B cell (primary cell): ENCODE data around the gene HEXIM2. TPM values are rescaled to one million over a fixed set of nuclear protein-coding genes. Genes with fewer than 3 reads are reported as not detected.

ENCODE experiments used
- ATAC-seq: fragments of 200-7000 bp; cut with Tn5 transposase; one replicate; pipeline ENCODE4 v1.10.0; 2021; ENCODE audit warnings: low read depth, mild to moderate bottlenecking, moderate number of reproducible peaks, moderate library complexity
- CTCF ChIA-PET: fragments of 350-600 bp; sonication (Branson Sonifier 250); formaldehyde crosslinking; loops from one replicate; lab custom pipeline; 2021; ENCODE audit warnings: antibody characterized with exemption, inconsistent platforms; lab: Charles Lee
- POLR2A ChIA-PET: fragments of 350-600 bp; sonication (Branson Sonifier 250); formaldehyde crosslinking; loops from one replicate; lab custom pipeline; 2021; ENCODE audit warnings: antibody characterized with exemption; lab: Charles Lee
- DNase-seq: peaks from one replicate; pipeline ENCODE4 v3.0.0; 2013
- H2AFZ ChIP-seq: 2 replicates; pipeline ENCODE4 v1.6.1; 2012; ENCODE audit warnings: mild to moderate bottlenecking, low read depth, low read length; ENCODE audit not compliant: insufficient read depth, poor library complexity, severe bottlenecking
- H3K27ac ChIP-seq, 2 donors: 1 replicate in 1 of 2; 2 replicates in 1 of 2; pipeline ENCODE4 v1.5.1; 2012 to 2013; ENCODE audit warnings: low read length in 2 of 2, mild to moderate bottlenecking in 2 of 2, moderate library complexity in 1 of 2
- H3K27me3 ChIP-seq, 4 experiments: fragments of 200-600 bp in 1 of 4; sonication (generic) in 1 of 4; replicated peaks in 1 of 4; 1 replicate in 2 of 4; 2 replicates in 2 of 4; pipeline versions ENCODE4 v1.6.1 to v1.7.0; 2013 to 2016; ENCODE audit warnings: low read length in 3 of 4, mild to moderate bottlenecking in 2 of 4, mixed read lengths in 1 of 4, moderate library complexity in 1 of 4; ENCODE audit not compliant: insufficient read depth in 4 of 4, control insufficient read depth in 3 of 4; ENCODE audit errors: control extremely low read depth in 1 of 4
- H3K36me3 ChIP-seq, 2 experiments: replicated peaks in 1 of 2; 1 replicate in 1 of 2; 2 replicates in 1 of 2; pipeline versions ENCODE4 v1.6.1 to v1.7.1; 2013; ENCODE audit warnings: low read length in 1 of 2; ENCODE audit not compliant: insufficient read depth in 2 of 2, control insufficient read depth in 1 of 2; ENCODE audit errors: control extremely low read depth in 1 of 2, extremely low read depth in 1 of 2
- H3K4me1 ChIP-seq, 2 donors: fragments of 200-600 bp in 1 of 2; sonication (generic) in 1 of 2; 1 replicate in 1 of 2; 2 replicates in 1 of 2; pipeline versions ENCODE4 v1.5.1 to v1.6.1; 2013 to 2017; ENCODE audit warnings: low read length in 2 of 2; ENCODE audit not compliant: control insufficient read depth in 2 of 2, insufficient read depth in 2 of 2
- H3K4me2 ChIP-seq: replicated peaks from 2 replicates; pipeline ENCODE3; 2012; ENCODE audit warnings: mild to moderate bottlenecking, low read depth, low read length; ENCODE audit not compliant: poor library complexity, severe bottlenecking
- H3K4me3 ChIP-seq, 5 experiments: fragments of 200-600 bp in 1 of 5; sonication (generic) in 1 of 5; 1 replicate in 3 of 5; 2 replicates in 2 of 5; pipeline versions ENCODE4 v1.5.1 to v1.7.0; 2011 to 2016; ENCODE audit warnings: low read length in 4 of 5, mild to moderate bottlenecking in 4 of 5, low read depth in 2 of 5, control low read depth in 1 of 5, moderate library complexity in 1 of 5; ENCODE audit not compliant: insufficient read depth in 1 of 5; ENCODE audit errors: control extremely low read depth in 1 of 5, extremely low read depth in 1 of 5
- H3K79me2 ChIP-seq: fragments of 200-600 bp; sonication (generic); one replicate; pipeline ENCODE4 v1.6.0; 2016; ENCODE audit warnings: low read length; ENCODE audit not compliant: control insufficient read depth, insufficient read depth
- H3K9ac ChIP-seq: fragments of 200-600 bp; sonication (generic); 2 replicates; pipeline ENCODE4 v1.6.1; 2017; ENCODE audit warnings: mild to moderate bottlenecking, low read length, moderate library complexity
- H3K9me3 ChIP-seq, 3 donors: one replicate each; pipeline versions ENCODE4 v1.6.1 to v1.7.1; 2013; ENCODE audit warnings: low read length in 2 of 3; ENCODE audit not compliant: control insufficient read depth in 2 of 3, insufficient read depth in 1 of 3; ENCODE audit errors: control extremely low read depth in 1 of 3
- H4K20me1 ChIP-seq: 2 replicates; pipeline ENCODE4 v1.6.0; 2012; ENCODE audit warnings: mild to moderate bottlenecking, low read length; ENCODE audit not compliant: insufficient read depth, control insufficient read depth, poor library complexity, severe bottlenecking
- H3K27ac Mint-ChIP-seq: one replicate; pipeline ENCODE4 v1.8.0; 2021; ENCODE audit warnings: mixed read lengths
- H3K27me3 Mint-ChIP-seq: one replicate; pipeline ENCODE4 v1.8.0; 2021; ENCODE audit warnings: mixed read lengths
- H3K4me1 Mint-ChIP-seq: one replicate; pipeline ENCODE4 v1.8.0; 2021; ENCODE audit warnings: mixed read lengths
- H3K4me3 Mint-ChIP-seq: one replicate; pipeline ENCODE4 v1.8.0; 2021; ENCODE audit warnings: mixed read lengths
- H3K9me3 Mint-ChIP-seq: one replicate; pipeline ENCODE4 v1.8.0; 2022; ENCODE audit warnings: mixed read lengths; ENCODE audit not compliant: insufficient read depth
- EZH2 ChIP-seq: IDR thresholded peaks from 2 replicates; pipeline ENCODE4 v1.6.1; 2012; ENCODE audit warnings: borderline replicate concordance, low read depth, mild to moderate bottlenecking, moderate library complexity, low read length; ENCODE audit not compliant: insufficient read depth, poor library complexity, severe bottlenecking
- WGBS: methylation state at CpG from one replicate; pipeline ENCODE4 v1.1.5; 2013; ENCODE audit warnings: missing lambda C conversion rate; ENCODE audit not compliant: insufficient coverage; 5-methylcytosine and 5-hydroxymethylcytosine counted together
- intact Hi-C: fragments of 100-400 bp; cut with micrococcal nuclease; formaldehyde crosslinking; loops from one replicate; pipeline ENCODE4 v1.10.0; 2022
- polyA plus RNA-seq: library from polyadenylated mRNA; depleted of rRNA; stranded (reverse); fragments of >200 nt; gene quantifications from 2 replicates; pipeline ENCODE4 v1.2.3, GENCODE V29; 2012
- total RNA-seq, 2 donors: library from RNA; stranded (reverse); fragments of 120-200 nt in 1 of 2; gene quantifications; 1 replicate in 1 of 2; 2 replicates in 1 of 2; pipeline versions ENCODE4 v1.2.3 to v1.2.4, GENCODE V29; 2013 to 2022
- TF ChIP-seq, protein P1 (sequence below): fragments of 200-600 bp; IDR thresholded peaks from one replicate; pipeline ENCODE4 v1.8.0; 2022; ENCODE audit warnings: antibody characterized with exemption, mild to moderate bottlenecking

Gene HEXIM2
- total and polyA plus RNA-seq, 2 donors (not counting 1 experiment from before 2014, with no cell fraction given), result 3.7 to 10.0 TPM

DNA sequence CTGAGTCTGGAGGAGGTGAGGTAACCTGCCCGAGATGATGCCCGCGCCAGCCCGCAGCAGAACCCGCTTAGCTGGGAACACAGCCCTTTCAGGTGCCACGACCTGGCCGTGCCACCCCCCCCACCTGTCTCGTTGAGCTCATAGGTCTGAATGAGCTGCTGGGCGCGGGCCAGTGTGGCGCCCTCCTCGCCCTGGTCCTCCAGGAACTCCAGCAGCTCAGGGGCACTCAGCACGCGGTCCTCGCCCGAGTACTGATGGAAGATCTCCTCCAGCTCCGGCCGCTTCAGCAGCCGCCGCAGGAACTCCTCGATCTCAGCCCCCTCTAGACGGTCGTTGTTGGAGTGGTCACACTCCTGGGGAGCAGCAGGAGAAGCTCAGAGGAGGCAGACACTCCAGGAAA, 43.0 kb upstream of the HEXIM2 start:
- intact Hi-C loops, result no loop called here
- H2AFZ ChIP-seq, result no peak overlapping the region

DNA sequence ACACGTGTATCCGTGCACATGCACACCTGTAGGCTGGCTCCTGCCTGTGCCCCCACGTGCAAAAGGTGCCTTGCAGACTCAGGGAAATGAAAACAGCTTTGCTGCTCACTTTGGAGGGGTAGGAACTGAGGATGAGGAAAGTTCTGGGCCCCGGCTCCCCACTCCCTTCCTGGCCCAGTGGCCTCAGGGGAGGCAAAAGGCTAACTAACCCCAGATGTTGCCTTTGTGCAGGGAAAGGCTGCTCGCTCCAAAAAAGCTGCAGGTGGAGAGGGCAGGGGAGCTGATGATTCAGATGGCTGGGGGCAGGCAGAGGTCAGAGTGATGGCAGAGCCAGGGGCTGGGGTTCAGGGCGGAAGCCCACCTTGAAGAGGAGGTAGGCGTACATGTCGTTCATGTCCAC, 41.7 kb upstream of the HEXIM2 start:
- H3K9ac ChIP-seq, result no peak overlapping the region

More for the DNA sequence above, 43.0 kb upstream of the HEXIM2 start:
- ChIA-PET POLR2A (interaction anchor here (0.6 kb wide), 1 partner anchor 33 kb away, joined by 3 read pairs; no protein-coding TSS in a partner anchor), CTCF (interaction anchor here (0.8 to 2.6 kb wide), 3 partner anchors 16 to 19 kb away, joined by 5 to 7 read pairs (median 5); partner anchors contain the start of gene ACBD4)
- no peak for ATAC-seq
- Mint-ChIP-seq H3K4me3 (no peak overlapping the region), H3K27ac (no peak overlapping the region), H3K9me3 (no peaks in the 10 kb centered on the region), H3K27me3 (peaks cover 5% of the 10 kb centered on the region), H3K4me1 (no peaks in the 10 kb centered on the region)
- DNase-seq, result no peak
- peaks cover 0 to 7% (median 0%) of the 10 kb centered on the region in 4 experiments for H3K27me3 ChIP-seq
- WGBS, result 94% methylated on average over 23 of the region's 23 CpGs
- no peak overlapping the region for H3K4me3 ChIP-seq
- no peak for TF ChIP-seq EZH2
- TF ChIP-seq, protein P1, sequence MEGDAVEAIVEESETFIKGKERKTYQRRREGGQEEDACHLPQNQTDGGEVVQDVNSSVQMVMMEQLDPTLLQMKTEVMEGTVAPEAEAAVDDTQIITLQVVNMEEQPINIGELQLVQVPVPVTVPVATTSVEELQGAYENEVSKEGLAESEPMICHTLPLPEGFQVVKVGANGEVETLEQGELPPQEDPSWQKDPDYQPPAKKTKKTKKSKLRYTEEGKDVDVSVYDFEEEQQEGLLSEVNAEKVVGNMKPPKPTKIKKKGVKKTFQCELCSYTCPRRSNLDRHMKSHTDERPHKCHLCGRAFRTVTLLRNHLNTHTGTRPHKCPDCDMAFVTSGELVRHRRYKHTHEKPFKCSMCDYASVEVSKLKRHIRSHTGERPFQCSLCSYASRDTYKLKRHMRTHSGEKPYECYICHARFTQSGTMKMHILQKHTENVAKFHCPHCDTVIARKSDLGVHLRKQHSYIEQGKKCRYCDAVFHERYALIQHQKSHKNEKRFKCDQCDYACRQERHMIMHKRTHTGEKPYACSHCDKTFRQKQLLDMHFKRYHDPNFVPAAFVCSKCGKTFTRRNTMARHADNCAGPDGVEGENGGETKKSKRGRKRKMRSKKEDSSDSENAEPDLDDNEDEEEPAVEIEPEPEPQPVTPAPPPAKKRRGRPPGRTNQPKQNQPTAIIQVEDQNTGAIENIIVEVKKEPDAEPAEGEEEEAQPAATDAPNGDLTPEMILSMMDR, result no peak
- no peak overlapping the region for H3K4me2 ChIP-seq
- no peak overlapping the region for H3K9ac ChIP-seq
- H3K4me1 ChIP-seq, result no peaks in the 10 kb centered on the region
- no peaks in the 10 kb centered on the region for H3K79me2 ChIP-seq
- H3K27ac ChIP-seq, result no peak overlapping the region
- H3K9me3 ChIP-seq, result no peaks in the 10 kb centered on the region
- no peaks in the 10 kb centered on the region for H4K20me1 ChIP-seq
- H3K36me3 ChIP-seq, result no peaks in the 10 kb centered on the region

More for the DNA sequence above, 41.7 kb upstream of the HEXIM2 start:
- H3K4me1 Mint-ChIP-seq, result no peaks in the 10 kb centered on the region
- H2AFZ ChIP-seq, result no peak overlapping the region
- H3K4me2 ChIP-seq, result no peak overlapping the region
- no peaks in the 10 kb centered on the region for H3K36me3 ChIP-seq
- H3K27ac Mint-ChIP-seq, result no peak overlapping the region
- no peaks in the 10 kb centered on the region for H4K20me1 ChIP-seq
- DNase-seq (no peak), ATAC-seq (no peak)
- WGBS, result 95% methylated on average over 6 of the region's 8 CpGs
- no peak overlapping the region for H3K4me3 ChIP-seq
- no peak overlapping the region for H3K27ac ChIP-seq
- peaks cover 0 to 7% (median 0%) of the 10 kb centered on the region in 4 experiments for H3K27me3 ChIP-seq
- POLR2A ChIA-PET, result no interaction called here
- TF ChIP-seq, protein P1, result no peak
- TF ChIP-seq EZH2, result no peak
- H3K79me2 ChIP-seq, result no peaks in the 10 kb centered on the region
- no peak overlapping the region for H3K4me3 Mint-ChIP-seq
- peaks cover 5% of the 10 kb centered on the region for H3K27me3 Mint-ChIP-seq
- intact Hi-C loops, result no loop called here
- no peaks in the 10 kb centered on the region for H3K9me3 ChIP-seq
- CTCF ChIA-PET, result no interaction called here
- no peaks in the 10 kb centered on the region for H3K4me1 ChIP-seq
- no peaks in the 10 kb centered on the region for H3K9me3 Mint-ChIP-seq
